Spleen (tissue), 11 donors: ENCODE measurements around the gene LNPK. TPM values are rescaled to one million over a fixed set of nuclear protein-coding genes. Genes with fewer than 3 reads are reported as not detected.
"Not testable (repeated sequence)": the region's sequence is repeated elsewhere in the genome, so short reads cannot be mapped to it uniquely, and the experiment has no call there.

ENCODE experiments used
- DNase-seq: peaks from one replicate; pipeline ENCODE4 v3.0.0-alpha.2; 2020
- H3K27ac ChIP-seq, 8 donors: fragments of 200-600 bp; sonication (generic) in 7 of 8; 1 replicate in 4 of 8; 2 replicates in 4 of 8; pipeline versions ENCODE4 v1.5.0 to v1.8.0; 2016 to 2021; ENCODE audit warnings: inconsistent platforms in 4 of 8, mild to moderate bottlenecking in 4 of 8, moderate library complexity in 1 of 8
- H3K27me3 ChIP-seq, 7 donors: fragments of 200-600 bp; sonication (generic) in 6 of 7; replicated peaks in 1 of 7; 1 replicate in 4 of 7; 2 replicates in 3 of 7; pipeline versions ENCODE4 v1.5.0 to v1.8.0; 2016 to 2021; ENCODE audit warnings: inconsistent platforms in 3 of 7, mild to moderate bottlenecking in 1 of 7
- H3K36me3 ChIP-seq, 6 donors: fragments of 200-600 bp; sonication (generic) in 5 of 6; 1 replicate in 4 of 6; 2 replicates in 2 of 6; pipeline versions ENCODE4 v1.5.0 to v1.8.0; 2016 to 2021; ENCODE audit warnings: inconsistent platforms in 2 of 6
- H3K4me1 ChIP-seq, 6 donors: fragments of 200-600 bp; sonication (generic) in 5 of 6; 1 replicate in 3 of 6; 2 replicates in 3 of 6; pipeline versions ENCODE4 v1.5.0 to v1.8.0; 2016 to 2021; ENCODE audit warnings: inconsistent platforms in 3 of 6
- H3K4me3 ChIP-seq, 8 donors: fragments of 200-600 bp; sonication (generic) in 7 of 8; 1 replicate in 4 of 8; 2 replicates in 4 of 8; pipeline versions ENCODE4 v1.5.0 to v1.8.0; 2016 to 2021; ENCODE audit warnings: inconsistent platforms in 4 of 8, mild to moderate bottlenecking in 4 of 8, moderate library complexity in 2 of 8
- H3K9me3 ChIP-seq, 8 donors: fragments of 200-600 bp; sonication (generic) in 7 of 8; 1 replicate in 4 of 8; 2 replicates in 4 of 8; pipeline versions ENCODE4 v1.5.0 to v1.8.0; 2016 to 2021; ENCODE audit warnings: inconsistent platforms in 4 of 8
- POLR2A ChIP-seq, 3 donors: fragments of 450-650 bp; IDR thresholded peaks; one replicate each; pipeline ENCODE4 v1.5.1; 2017; ENCODE audit warnings: antibody characterized with exemption in 3 of 3, mild to moderate bottlenecking in 1 of 3
- POLR2AphosphoS5 ChIP-seq, 3 donors: sonication (generic); formaldehyde crosslinking; IDR thresholded peaks; one replicate each; pipeline ENCODE4 v1.5.1; 2017; ENCODE audit warnings: antibody characterized with exemption in 3 of 3
- WGBS, 5 donors: extraction: QIAGEN DNeasy Blood & Tissue Kit in 3 of 5; methylation state at CpG; one replicate each; pipeline versions ENCODE4 v1.1.5 to v1.1.7; 2013 to 2018; 5-methylcytosine and 5-hydroxymethylcytosine counted together
- intact Hi-C: fragments of 100-400 bp; cut with DNase I; formaldehyde crosslinking; loops from one replicate; pipeline ENCODE4 v1.15.0; 2023; ENCODE audit warnings: low total_unique reads
- polyA plus RNA-seq, 3 donors: library from polyadenylated mRNA; stranded (reverse); fragments of 200-250 nt; gene quantifications; one replicate each; pipeline ENCODE4 v1.2.1, GENCODE V29; 2013
- total RNA-seq, 7 donors: library from RNA; depleted of rRNA in 3 of 7; stranded (reverse); fragments of >200 nt in 3 of 7; fragmentation: NEBNext Ultra II Directional in 4 of 7; extraction: Animal tissue kit (Norgen Biotek cat#: 25700) in 4 of 7; gene quantifications; one replicate each; pipeline versions ENCODE4 v1.1.0 to v1.2.1, GENCODE V29; 2016 to 2021
- TF ChIP-seq, protein P1 (sequence below), 11 experiments: fragments of 200-600 bp in 7 of 11; fragments of 450-650 bp in 4 of 11; sonication (generic) in 4 of 11; IDR thresholded peaks in 8 of 11; conservative IDR thresholded peaks in 3 of 11; 1 replicate in 7 of 11; 2 replicates in 4 of 11; pipeline versions ENCODE4 v1.4.0 to v1.8.0; 2016 to 2021; ENCODE audit warnings: antibody characterized with exemption in 11 of 11, inconsistent platforms in 4 of 11, mild to moderate bottlenecking in 1 of 11
- donor health status: healthy with polysubstance abuse.
- donor health status: DM: no; HTN: no; CAD: no; lungs with moderate emphysema.
- donor health status: DM: no; HTN: no; CAD: no.
- donor health status: Bipolar disorder and iron deficiency.
- donor health status: healthy.
- donor health status: DM: no; HTN: no; CAD: no.
- donor health status: DM: yes; HTN: yes; CAD: no.

Gene LNPK
- total and polyA plus RNA-seq, 10 donors: 2.1 to 31.9 (median 17.0) TPM

DNA sequence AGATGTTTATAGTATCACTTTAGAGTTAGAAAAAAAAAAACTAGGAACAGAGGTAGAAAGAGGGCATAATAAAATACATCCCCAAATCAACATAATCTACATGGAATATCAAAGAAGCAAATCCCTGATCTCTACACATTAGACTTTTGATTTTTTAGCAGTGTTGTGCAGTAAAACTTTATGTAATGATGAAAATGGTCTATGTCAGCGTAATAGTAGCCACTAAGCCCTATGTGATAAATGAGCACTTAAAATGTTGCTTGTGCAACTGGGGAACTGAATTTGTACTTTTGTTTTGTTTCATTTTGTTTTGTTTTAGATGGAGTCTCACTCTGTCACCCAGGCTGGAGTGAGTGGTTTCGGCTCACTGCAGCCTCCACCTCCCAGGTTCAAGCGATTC, 36.3 kb downstream of the LNPK start:
- H3K4me1 ChIP-seq: no peaks in the 10 kb centered on the region
- no peak for TF ChIP-seq POLR2AphosphoS5 (IDR thresholded peaks at IDR 0.05)
- TF ChIP-seq, protein P1, sequence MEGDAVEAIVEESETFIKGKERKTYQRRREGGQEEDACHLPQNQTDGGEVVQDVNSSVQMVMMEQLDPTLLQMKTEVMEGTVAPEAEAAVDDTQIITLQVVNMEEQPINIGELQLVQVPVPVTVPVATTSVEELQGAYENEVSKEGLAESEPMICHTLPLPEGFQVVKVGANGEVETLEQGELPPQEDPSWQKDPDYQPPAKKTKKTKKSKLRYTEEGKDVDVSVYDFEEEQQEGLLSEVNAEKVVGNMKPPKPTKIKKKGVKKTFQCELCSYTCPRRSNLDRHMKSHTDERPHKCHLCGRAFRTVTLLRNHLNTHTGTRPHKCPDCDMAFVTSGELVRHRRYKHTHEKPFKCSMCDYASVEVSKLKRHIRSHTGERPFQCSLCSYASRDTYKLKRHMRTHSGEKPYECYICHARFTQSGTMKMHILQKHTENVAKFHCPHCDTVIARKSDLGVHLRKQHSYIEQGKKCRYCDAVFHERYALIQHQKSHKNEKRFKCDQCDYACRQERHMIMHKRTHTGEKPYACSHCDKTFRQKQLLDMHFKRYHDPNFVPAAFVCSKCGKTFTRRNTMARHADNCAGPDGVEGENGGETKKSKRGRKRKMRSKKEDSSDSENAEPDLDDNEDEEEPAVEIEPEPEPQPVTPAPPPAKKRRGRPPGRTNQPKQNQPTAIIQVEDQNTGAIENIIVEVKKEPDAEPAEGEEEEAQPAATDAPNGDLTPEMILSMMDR (IDR thresholded peaks at IDR 0.05 in 8 of 11, conservative IDR thresholded peaks at IDR 0.05 in 3 of 11): no peak
- no peak for TF ChIP-seq POLR2A (IDR thresholded peaks at IDR 0.05)
- peaks cover 0 to 66% (median 0%) of the 10 kb centered on the region in 6 donors for H3K36me3 ChIP-seq
- H3K27me3 ChIP-seq: no peaks in the 10 kb centered on the region
- WGBS, 5 donors: 96 to 97% (median 97%) methylated on average over 3 of the region's 3 CpGs
- intact Hi-C loops: no loop called here
- no peak for DNase-seq
- no peak overlapping the region for H3K4me3 ChIP-seq
- no peak overlapping the region for H3K27ac ChIP-seq
- peaks cover 0 to 14% (median 9%) of the 10 kb centered on the region in 8 donors for H3K9me3 ChIP-seq

DNA sequence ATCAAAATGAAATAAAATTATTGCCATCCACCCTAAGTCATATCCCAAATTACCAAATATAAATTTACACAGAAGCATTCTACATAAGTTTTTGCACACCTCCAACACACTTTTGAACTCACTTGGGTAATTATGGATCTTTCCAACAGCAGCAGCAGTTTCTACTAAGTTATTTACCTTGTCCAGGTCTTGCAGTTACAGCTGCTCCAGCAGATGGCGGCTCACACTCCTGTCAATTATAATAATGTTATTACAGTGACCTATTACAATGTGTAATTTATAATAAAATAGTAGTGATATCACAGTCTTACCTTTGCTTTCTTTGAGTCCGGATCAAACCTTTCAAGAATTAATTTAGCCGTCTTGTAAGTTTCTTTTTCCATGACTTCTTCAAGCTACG, 37.9 kb downstream of the LNPK start:
- no peak for DNase-seq
- H3K27ac ChIP-seq: no peak overlapping the region
- H3K4me1 ChIP-seq: no peaks in the 10 kb centered on the region
- intact Hi-C loops: no loop called here
- WGBS, 5 donors: 96 to 98% (median 97%) methylated on average over 4 of the region's 4 CpGs
- H3K4me3 ChIP-seq: no peak overlapping the region
- peaks cover 0 to 62% (median 0%) of the 10 kb centered on the region in 6 donors for H3K36me3 ChIP-seq
- peaks cover 0 to 14% (median 9%) of the 10 kb centered on the region in 8 donors for H3K9me3 ChIP-seq
- H3K27me3 ChIP-seq: no peaks in the 10 kb centered on the region
- TF ChIP-seq POLR2AphosphoS5 (IDR thresholded peaks at IDR 0.05): no peak
- TF ChIP-seq, protein P1 (IDR thresholded peaks at IDR 0.05 in 8 of 11, conservative IDR thresholded peaks at IDR 0.05 in 3 of 11): no peak
- no peak for TF ChIP-seq POLR2A (IDR thresholded peaks at IDR 0.05)

DNA sequence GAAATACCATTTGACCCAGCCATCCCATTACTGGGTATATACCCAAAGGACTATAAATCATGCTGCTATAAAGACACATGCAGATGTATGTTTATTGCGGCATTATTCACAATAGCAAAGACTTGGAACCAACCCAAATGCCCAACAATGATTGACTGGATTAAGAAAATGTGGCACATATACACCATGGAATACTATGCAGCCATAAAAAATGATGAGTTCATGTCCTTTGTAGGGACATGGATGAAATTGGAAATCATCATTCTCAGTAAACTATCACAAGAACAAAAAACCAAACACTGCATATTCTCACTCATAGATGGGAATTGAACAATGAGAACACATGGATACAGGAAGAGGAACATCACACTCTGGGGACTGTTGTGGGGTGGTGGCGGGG, 38.9 kb downstream of the LNPK start:
- peaks cover 0 to 62% (median 2%) of the 10 kb centered on the region in 6 donors for H3K36me3 ChIP-seq
- H3K27me3 ChIP-seq, H3K4me1 ChIP-seq, H3K27ac ChIP-seq, intact Hi-C loops, DNase-seq, H3K4me3 ChIP-seq: not testable (repeated sequence)
- H3K9me3 ChIP-seq: peaks cover 0 to 14% (median 9%) of the 10 kb centered on the region in 8 donors
- 95 to 99% (median 98%) methylated on average over 2 of the region's 2 CpGs for WGBS, 5 donors

DNA sequence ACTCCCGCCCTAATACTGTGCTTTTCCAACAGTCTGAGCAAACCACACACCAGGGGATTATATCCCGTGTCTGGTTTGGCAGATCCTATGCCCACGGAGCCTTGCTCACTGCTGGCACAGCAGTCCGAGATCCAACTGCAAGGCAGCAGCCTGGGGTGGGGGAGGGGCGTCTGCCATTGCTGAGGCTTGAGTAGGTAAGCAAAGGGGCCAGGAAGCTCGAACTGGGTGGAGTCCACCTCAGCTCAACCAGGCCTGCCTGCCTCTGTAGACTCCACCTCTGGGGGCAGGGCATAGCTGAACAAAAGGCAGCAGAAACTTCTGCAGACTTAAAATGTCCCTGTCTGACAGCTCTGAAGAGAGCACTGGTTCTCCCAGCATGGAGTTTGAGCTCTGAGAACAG, 44.2 kb downstream of the LNPK start:
- Histone ChIP-seq H3K4me1 (no peaks in the 10 kb centered on the region), H3K27ac (no peak overlapping the region), H3K9me3 (peaks cover 0 to 12% (median 8%) of the 10 kb centered on the region in 8 donors), H3K4me3 (no peak overlapping the region), H3K36me3 (peaks cover 0 to 76% (median 15%) of the 10 kb centered on the region in 6 donors), H3K27me3 (no peaks in the 10 kb centered on the region)
- intact Hi-C loops: no loop called here
- 95 to 100% (median 96%) methylated on average over 5 to 6 of the region's 6 CpGs for WGBS, 5 donors
- DNase-seq: peak; percentile 39
- TF ChIP-seq POLR2AphosphoS5 (IDR thresholded peaks at IDR 0.05): no peak
- TF ChIP-seq, protein P1 (IDR thresholded peaks at IDR 0.05 in 8 of 11, conservative IDR thresholded peaks at IDR 0.05 in 3 of 11): no peak
- TF ChIP-seq POLR2A (IDR thresholded peaks at IDR 0.05): no peak

DNA sequence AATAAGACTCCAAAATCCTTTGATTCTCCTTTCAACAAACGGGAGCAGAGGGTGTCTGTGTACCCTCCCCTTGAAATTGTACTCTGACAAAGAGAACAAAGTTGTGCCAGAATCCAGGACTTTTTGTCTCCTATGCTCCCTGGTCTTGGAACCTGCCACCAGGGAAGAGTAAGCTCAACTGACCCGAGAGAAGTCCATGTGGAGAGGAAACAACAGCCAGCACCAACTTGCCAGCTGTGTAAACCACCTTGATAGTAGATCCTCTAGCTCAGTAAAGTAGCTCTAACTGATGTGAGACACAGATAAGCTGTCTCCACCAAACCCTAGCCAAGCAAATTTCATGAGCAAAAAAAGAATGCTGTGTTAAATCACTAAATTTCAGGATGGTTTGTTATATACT, 46.9 kb downstream of the LNPK start:
- intact Hi-C loops: no loop called here

More for the DNA sequence above, 46.9 kb downstream of the LNPK start:
- no peak for TF ChIP-seq POLR2AphosphoS5 (IDR thresholded peaks at IDR 0.05)
- TF ChIP-seq, protein P1 (IDR thresholded peaks at IDR 0.05 in 8 of 11, conservative IDR thresholded peaks at IDR 0.05 in 3 of 11): no peak
- TF ChIP-seq POLR2A (IDR thresholded peaks at IDR 0.05): no peak
- H3K4me3 ChIP-seq: no peak overlapping the region
- H3K9me3 ChIP-seq: no peaks in the 10 kb centered on the region
- H3K36me3 ChIP-seq: peaks cover 0 to 68% (median 15%) of the 10 kb centered on the region in 6 donors
- no peaks in the 10 kb centered on the region for H3K4me1 ChIP-seq
- no peak overlapping the region for H3K27ac ChIP-seq
- no peaks in the 10 kb centered on the region for H3K27me3 ChIP-seq
- no peak for DNase-seq
- 86 to 100% (median 91%) methylated on average over 2 of the region's 2 CpGs for WGBS, 5 donors
